Adrenal gland (tissue), 5 donors: ENCODE measurements around the gene SIT1.

Source experiments
- CTCF ChIP-seq, 6 experiments: fragments of 450-650 bp in 4 of 6; fragments of 200-600 bp in 2 of 6; sonication (generic) in 1 of 6; IDR thresholded peaks; 1 replicate in 5 of 6; 2 replicates in 1 of 6; pipeline versions ENCODE4 v1.5.1 to v1.8.0; 2016 to 2021; ENCODE audit warnings: antibody characterized with exemption in 6 of 6, mild to moderate bottlenecking in 2 of 6, moderate library complexity in 1 of 6
- POLR2A ChIP-seq, 2 donors: fragments of 450-650 bp; IDR thresholded peaks; one replicate each; pipeline ENCODE4 v1.6.1; 2017; ENCODE audit warnings: antibody characterized with exemption in 2 of 2, mild to moderate bottlenecking in 2 of 2, moderate library complexity in 1 of 2
- donor health status: DM: no; HTN: no; CAD: no.

GRCh38 chr9:35660966-35661415, 10.3 kb upstream of the SIT1 start:
- peak; percentile 38 to 58 (median 50) for TF ChIP-seq CTCF (IDR thresholded peaks at IDR 0.05)
- TF ChIP-seq POLR2A (IDR thresholded peaks at IDR 0.05): no peak
